IMR-90 (cell line): ENCODE data around the gene MLLT10. TPM values are rescaled to one million over a fixed set of nuclear protein-coding genes. Genes with fewer than 3 reads are reported as not detected.
"Not testable (repeated sequence)": the region's sequence is repeated elsewhere in the genome, so short reads cannot be mapped to it uniquely, and the experiment has no call there.

Experiments used
- ATAC-seq: fragments of 200-7000 bp; cut with Tn5 transposase; 2 replicates; pipeline ENCODE4 v1.9.1; 2020; ENCODE audit warnings: low read depth, mild to moderate bottlenecking, moderate library complexity
- BruUV-seq: library from RNA; stranded (reverse); fragments of 400-500 nt; replicated peaks from 2 replicates; lab custom pipeline; 2021; lab: Mats Ljungman, UMichigan
- CTCF ChIA-PET: fragments of 300-600 bp; formaldehyde crosslinking; extraction: SDS; loops from one replicate; lab custom pipeline; 2021; ENCODE audit warnings: antibody characterized with exemption; lab: Yijun Ruan, JAX
- POLR2A ChIA-PET: fragments of 300-600 bp; sonication (Branson Sonifier 250); formaldehyde crosslinking; loops from one replicate; lab custom pipeline; 2022; ENCODE audit warnings: antibody characterized with exemption; ENCODE audit not compliant: unreplicated experiment; lab: Charles Lee
- DNase-seq: peaks from one replicate; pipeline ENCODE4 v3.0.0; 2013
- H2AFZ ChIP-seq: replicated peaks from 2 replicates; pipeline ENCODE3; 2013; ENCODE audit warnings: low read length, mild to moderate bottlenecking; ENCODE audit not compliant: poor library complexity
- H2AK5ac ChIP-seq: 2 replicates; pipeline ENCODE4 v1.6.1; 2013; ENCODE audit warnings: low read depth, low read length, inconsistent platforms
- H2AK9ac ChIP-seq: replicated peaks from 2 replicates; pipeline ENCODE3; 2013; ENCODE audit warnings: mild to moderate bottlenecking, low read depth, low read length, moderate library complexity; ENCODE audit not compliant: poor library complexity
- H2BK120ac ChIP-seq: 2 replicates; pipeline ENCODE4 v1.6.1; 2013; ENCODE audit warnings: low read depth, low read length, inconsistent platforms
- H2BK15ac ChIP-seq: 3 replicates; pipeline ENCODE4 v1.6.1; 2013; ENCODE audit warnings: low read depth, low read length, inconsistent platforms
- H2BK20ac ChIP-seq: 2 replicates; pipeline ENCODE4 v1.6.1; 2013; ENCODE audit warnings: low read depth, mild to moderate bottlenecking, inconsistent platforms, low read length, moderate library complexity
- H2BK5ac ChIP-seq: 2 replicates; pipeline ENCODE4 v1.6.1; 2013; ENCODE audit warnings: mild to moderate bottlenecking, low read depth, low read length, inconsistent platforms; ENCODE audit not compliant: poor library complexity, severe bottlenecking
- H3K14ac ChIP-seq: replicated peaks from 2 replicates; pipeline ENCODE4 v1.6.1; 2013; ENCODE audit warnings: low read depth, low read length, inconsistent platforms
- H3K18ac ChIP-seq: 2 replicates; pipeline ENCODE4 v1.6.1; 2013; ENCODE audit warnings: low read depth, low read length, control low read depth
- H3K23ac ChIP-seq: 2 replicates; pipeline ENCODE4 v1.6.1; 2013; ENCODE audit warnings: low read depth, low read length, inconsistent platforms
- H3K27ac ChIP-seq: 2 replicates; pipeline ENCODE4 v1.5.1; 2013; ENCODE audit warnings: mild to moderate bottlenecking, control low read depth, low read length; ENCODE audit not compliant: insufficient read depth
- H3K27me3 ChIP-seq: 2 replicates; pipeline ENCODE4 v1.6.1; 2013; ENCODE audit warnings: low read length; ENCODE audit not compliant: control insufficient read depth, insufficient read depth
- H3K36me3 ChIP-seq: 2 replicates; pipeline ENCODE4 v1.6.1; 2013; ENCODE audit warnings: low read length, mixed read lengths; ENCODE audit not compliant: control insufficient read depth, insufficient read depth
- H3K4ac ChIP-seq: 2 replicates; pipeline ENCODE4 v1.6.1; 2013; ENCODE audit warnings: low read depth, low read length, inconsistent platforms
- H3K4me1 ChIP-seq: 2 replicates; pipeline ENCODE4 v1.6.1; 2013; ENCODE audit warnings: low read length, mixed read lengths; ENCODE audit not compliant: control insufficient read depth, insufficient read depth
- H3K4me2 ChIP-seq: 2 replicates; pipeline ENCODE4 v1.6.1; 2013; ENCODE audit warnings: low read depth, mild to moderate bottlenecking, control low read depth, low read length, moderate library complexity
- H3K4me3 ChIP-seq: 2 replicates; pipeline ENCODE4 v1.5.1; 2013; ENCODE audit warnings: low read depth, mild to moderate bottlenecking, control low read depth, low read length, moderate library complexity; ENCODE audit not compliant: insufficient read depth
- H3K56ac ChIP-seq: 2 replicates; pipeline ENCODE4 v1.6.1; 2013; ENCODE audit warnings: low read length, inconsistent platforms; ENCODE audit not compliant: insufficient read depth; ENCODE audit errors: extremely low read depth
- H3K79me1 ChIP-seq, 2 experiments: 2 replicates each; pipeline ENCODE4 v1.6.1; 2013; ENCODE audit warnings: low read length in 2 of 2, inconsistent platforms in 1 of 2, low read depth in 1 of 2
- H3K9ac ChIP-seq: 2 replicates; pipeline ENCODE4 v1.6.1; 2013; ENCODE audit warnings: low read depth, low read length, control low read depth
- H3K9me1 ChIP-seq: 2 replicates; pipeline ENCODE4 v1.6.1; 2013; ENCODE audit warnings: low read length, inconsistent platforms; ENCODE audit not compliant: insufficient read depth
- H3K9me3 ChIP-seq: 2 replicates; pipeline ENCODE4 v1.6.1; 2013; ENCODE audit warnings: low read length; ENCODE audit not compliant: control insufficient read depth, insufficient read depth
- H4K20me1 ChIP-seq: 2 replicates; pipeline ENCODE4 v1.6.1; 2013; ENCODE audit warnings: low read length, inconsistent platforms; ENCODE audit not compliant: insufficient read depth
- H4K5ac ChIP-seq: 2 replicates; pipeline ENCODE4 v1.6.1; 2013; ENCODE audit warnings: mild to moderate bottlenecking, low read depth, low read length, control low read depth
- H4K8ac ChIP-seq, 2 experiments: 2 replicates each; pipeline ENCODE4 v1.6.1; 2013; ENCODE audit warnings: low read depth in 2 of 2, low read length in 2 of 2, control low read depth in 1 of 2, inconsistent platforms in 1 of 2
- H4K91ac ChIP-seq: 2 replicates; pipeline ENCODE4 v1.6.1; 2013; ENCODE audit warnings: low read depth, low read length, inconsistent platforms; ENCODE audit not compliant: insufficient read depth
- CTCF ChIP-seq: conservative IDR thresholded peaks from 2 replicates; pipeline ENCODE4 v1.5.1; 2012; ENCODE audit warnings: mild to moderate bottlenecking, low read depth, low read length, improper control_type of control experiment
- MAFK ChIP-seq: IDR thresholded peaks from 2 replicates; pipeline ENCODE4 v1.6.1; 2012; ENCODE audit warnings: low read depth, low read length, improper control_type of control experiment
- MXI1 ChIP-seq: IDR thresholded peaks from 2 replicates; pipeline ENCODE4 v1.6.1; 2012; ENCODE audit warnings: low read depth, mild to moderate bottlenecking, low read length, moderate library complexity, borderline replicate concordance
- NFE2L2 ChIP-seq: fragments of 150-350 bp; IDR thresholded peaks from 2 replicates; pipeline ENCODE4 v1.6.1; 2016; ENCODE audit warnings: low read depth, mild to moderate bottlenecking, low read length
- WGBS, 2 experiments: methylation state at CpG; one replicate each; pipeline versions ENCODE4 v1.1.5 to v1.1.7; 2013; ENCODE audit warnings: missing lambda C conversion rate in 2 of 2; ENCODE audit not compliant: insufficient read length in 1 of 2; ENCODE audit errors: extremely low coverage in 2 of 2; 5-methylcytosine and 5-hydroxymethylcytosine counted together
- dilution Hi-C: fragments of 300-500 bp; cut with HindIII; formaldehyde crosslinking; loops from one replicate; pipeline ENCODE4 v1.14.3; 2018; ENCODE audit warnings: low sequenced_read_pairs; ENCODE audit not compliant: unreplicated experiment
- in situ Hi-C: fragments of 300-500 bp; cut with MboI; formaldehyde crosslinking; loops from 3 replicates; pipeline ENCODE4 v1.14.3; 2019; ENCODE audit warnings: low sequenced_read_pairs, inconsistent platforms, mixed read lengths
- intact Hi-C: fragments of 100-400 bp; cut with micrococcal nuclease; formaldehyde crosslinking; loops from 2 replicates; pipeline ENCODE4 v1.10.0; 2022
- polyA plus RNA-seq, 3 experiments: library from polyadenylated mRNA; depleted of rRNA; stranded (reverse); fragments of >200 nt; gene quantifications; 2 replicates each; pipeline ENCODE4 v1.2.3, GENCODE V29; 2012; ENCODE audit warnings: low replicate concordance in 1 of 3
- total RNA-seq: library from RNA; depleted of rRNA; stranded (reverse); fragments of >200 nt; gene quantifications from 2 replicates; pipeline ENCODE4 v1.2.3, GENCODE V29; 2012

Gene MLLT10
- total and polyA plus RNA-seq, 2 of the 4 experiments (the other 2 are of a cell fraction), result 22.5 to 29.0 TPM

GRCh38 chr10:21587391-21587790, 53.4 kb downstream of the MLLT10 start:
- BruUV-seq, result no TSS peak

GRCh38 chr10:21588159-21588558, 54.1 kb downstream of the MLLT10 start:
- H2BK15ac ChIP-seq, H4K8ac ChIP-seq, in situ Hi-C loops, ATAC-seq, H3K4ac ChIP-seq, H3K4me3 ChIP-seq, intact Hi-C loops, H2AK9ac ChIP-seq, H3K9ac ChIP-seq, H2AFZ ChIP-seq, H2BK120ac ChIP-seq, H4K20me1 ChIP-seq, BruUV-seq, H3K4me2 ChIP-seq, H3K36me3 ChIP-seq, H3K18ac ChIP-seq, dilution Hi-C loops, H3K27ac ChIP-seq, H2BK5ac ChIP-seq, H2AK5ac ChIP-seq, H3K56ac ChIP-seq, H2BK20ac ChIP-seq, H4K91ac ChIP-seq, H3K14ac ChIP-seq, H3K23ac ChIP-seq, H3K27me3 ChIP-seq, H3K4me1 ChIP-seq, H3K9me1 ChIP-seq, DNase-seq, POLR2A ChIA-PET, H3K9me3 ChIP-seq, H4K5ac ChIP-seq: not testable (repeated sequence)
- peaks cover 14 to 34% of the 10 kb centered on the region in 2 experiments for H3K79me1 ChIP-seq
- WGBS, 2 experiments, result 100% methylated on average over 1 of the region's 7 CpGs; no CpG with 5 or more reads in 1 of the 2 experiments
- CTCF ChIA-PET, result interaction anchor here (0.6 kb wide), 1 partner anchor 309 kb away, joined by 3 read pairs; no protein-coding TSS in a partner anchor

More at GRCh38 chr10:21587391-21587790, 53.4 kb downstream of the MLLT10 start:
- no peaks in the 10 kb centered on the region for H3K9me3 ChIP-seq
- in situ Hi-C loops, result no loop called here
- ATAC-seq (no peak), DNase-seq (no peak)
- H4K91ac ChIP-seq, result no peak overlapping the region
- no peak overlapping the region for H3K27ac ChIP-seq
- H4K8ac ChIP-seq, result no peak overlapping the region
- peaks cover 10% of the 10 kb centered on the region for H3K36me3 ChIP-seq
- H3K4me2 ChIP-seq, result no peak overlapping the region
- no peak overlapping the region for H4K5ac ChIP-seq
- no peaks in the 10 kb centered on the region for H3K4me1 ChIP-seq
- CTCF ChIA-PET, result no interaction called here
- no peak overlapping the region for H3K4me3 ChIP-seq
- H3K14ac ChIP-seq, result no peak overlapping the region
- H3K56ac ChIP-seq, result no peak overlapping the region
- intact Hi-C loops, result no loop called here
- H2AFZ ChIP-seq, result no peak overlapping the region
- H3K27me3 ChIP-seq, result no peaks in the 10 kb centered on the region
- peaks cover 10% of the 10 kb centered on the region for H4K20me1 ChIP-seq
- no peak overlapping the region for H2AK9ac ChIP-seq
- H3K18ac ChIP-seq, result no peak overlapping the region
- no peak overlapping the region for H3K4ac ChIP-seq
- H2AK5ac ChIP-seq, result no peak overlapping the region
- no peaks in the 10 kb centered on the region for H3K9me1 ChIP-seq
- H2BK5ac ChIP-seq, result no peak overlapping the region
- dilution Hi-C loops, result no loop called here
- no peak overlapping the region for H3K23ac ChIP-seq
- peaks cover 19 to 37% of the 10 kb centered on the region in 2 experiments for H3K79me1 ChIP-seq
- H2BK20ac ChIP-seq, result no peak overlapping the region
- no peak overlapping the region for H2BK15ac ChIP-seq
- H3K9ac ChIP-seq, result no peak overlapping the region
- no peak overlapping the region for H2BK120ac ChIP-seq
- POLR2A ChIA-PET, result no interaction called here
- TF ChIP-seq NFE2L2, result no peak
- peak; percentile 32; the same call in 1 of the 2 replicates for TF ChIP-seq MAFK
- TF ChIP-seq MXI1, result no peak
- no peak for TF ChIP-seq CTCF
